NCI-H226 (cell line): Measurements from ENCODE around the gene LTBP2.

Source experiments
- DNase-seq: peaks from one replicate; pipeline ENCODE4 v3.0.0-alpha.2; 2015

The LTBP2 gene

GRCh38 chr14:74504412-74504811, 107.6 kb downstream of the LTBP2 start:
- no peak for DNase-seq

- DNase-seq, result no peak
Observed at GRCh38 chr14:74503938-74504335, 108.1 kb downstream of the LTBP2 start.

- no peak for DNase-seq
Observed at GRCh38 chr14:74503291-74503937, 108.6 kb downstream of the LTBP2 start.

GRCh38 chr14:74502236-74503019, 109.6 kb downstream of the LTBP2 start:
- no peak for DNase-seq

- no peak for DNase-seq
Observed at GRCh38 chr14:74501691-74502090, 110.3 kb downstream of the LTBP2 start.

GRCh38 chr14:74501135-74501614, 110.9 kb downstream of the LTBP2 start:
- peak; percentile 42 for DNase-seq

GRCh38 chr14:74500417-74501134, 111.5 kb downstream of the LTBP2 start:
- no peak for DNase-seq

GRCh38 chr14:74495356-74495755, 116.7 kb downstream of the LTBP2 start:
- DNase-seq, result no peak

GRCh38 chr14:74493343-74494261, 118.4 kb downstream of the LTBP2 start, which contains the start of gene ISCA2:
TSS of gene ISCA2 (plus strand) at chr14:74493765. CDS start at chr14:74493775, 10 bp downstream.
- peak; percentile 98 for DNase-seq

GRCh38 chr14:74492776-74493342, 119.2 kb downstream of the LTBP2 start, which contains the start of gene NPC2:
TSS of gene NPC2 (minus strand) at chr14:74493305. CDS start at chr14:74493274, 31 bp downstream.
- no peak for DNase-seq

GRCh38 chr14:74491956-74492775, 119.9 kb downstream of the LTBP2 start:
- peak; percentile 29 for DNase-seq

- DNase-seq, result no peak
Observed at GRCh38 chr14:74490486-74490885, 121.6 kb downstream of the LTBP2 start.

GRCh38 chr14:74488786-74489397, 123.1 kb downstream of the LTBP2 start:
- peak; percentile 76 for DNase-seq

GRCh38 chr14:74486164-74486563, 125.9 kb downstream of the LTBP2 start:
- no peak for DNase-seq

GRCh38 chr14:74483321-74483720, 128.7 kb downstream of the LTBP2 start:
- no peak for DNase-seq

- DNase-seq, result no peak
Observed at GRCh38 chr14:74482571-74482970, 129.5 kb downstream of the LTBP2 start.

- DNase-seq, result no peak
Observed at GRCh38 chr14:74480046-74480445, 132.0 kb downstream of the LTBP2 start.

- no peak for DNase-seq
Observed at GRCh38 chr14:74478996-74479635, 132.9 kb downstream of the LTBP2 start.

GRCh38 chr14:74476607-74477006, 135.4 kb downstream of the LTBP2 start:
- DNase-seq, result no peak

- no peak for DNase-seq
Observed at GRCh38 chr14:74476107-74476506, 135.9 kb downstream of the LTBP2 start.
